ENCODE results near the gene FHDC1. TPM values are rescaled to one million over a fixed set of nuclear protein-coding genes. Genes with fewer than 3 reads are reported as not detected.

The FHDC1 gene
- total and polyA plus RNA-seq, 10 of the 15 experiments (the other 5 are each of a cell fraction or from before 2014, with no cell fraction given) = 0.04 to 0.12 (median 0.06) TPM; not detected in 3

DNA sequence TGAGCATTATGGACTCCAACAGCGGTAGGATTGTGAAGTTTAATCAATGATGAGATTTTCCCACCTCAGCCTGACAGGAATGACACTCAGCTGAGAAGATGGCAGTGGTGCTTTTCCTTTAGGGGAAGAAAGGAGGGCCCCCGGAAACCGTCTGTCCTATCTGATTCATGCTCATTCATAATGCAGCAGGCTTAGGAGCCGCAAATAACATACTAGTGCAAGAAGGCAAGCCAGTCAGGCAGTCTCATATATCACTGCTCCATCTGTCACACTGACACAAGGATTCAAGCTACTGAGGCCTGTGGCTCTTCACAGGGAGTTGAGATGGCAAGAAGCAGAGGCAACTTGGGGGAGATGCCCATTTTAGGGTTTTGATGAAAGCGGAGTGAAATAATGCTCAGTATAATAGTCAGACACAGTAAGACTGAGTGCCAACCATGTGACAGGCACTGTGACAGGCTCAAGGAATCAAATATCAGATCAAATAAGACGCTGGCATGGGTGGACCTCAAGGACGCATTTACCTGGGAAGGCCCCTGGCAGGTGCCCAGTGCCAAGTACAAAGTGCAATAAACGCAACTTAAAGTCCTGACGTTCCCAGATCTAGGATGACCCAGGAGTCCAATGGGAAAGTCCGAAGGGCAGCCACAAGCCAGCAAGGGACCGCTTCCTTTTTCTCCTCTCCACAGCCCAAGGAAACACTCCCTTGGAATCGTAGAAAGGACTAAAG, 63.4 kb downstream of the FHDC1 start:
- POLR2A ChIA-PET = no interaction called here
- H3K36me3 ChIP-seq (ENCODE audit: control insufficient read depth in 2 of 2, insufficient read depth in 2 of 2, low read length in 1 of 2) = no peaks in the 10 kb centered on the region
- ATAC-seq (no peak), FAIRE-seq (no peak), DNase-seq (ENCODE audit: low read depth, low spot score) (no peak)
- SMC1A ChIA-PET (ENCODE audit: uncharacterized antibody, unreplicated experiment) = no interaction called here
- CTCF ChIA-PET = no interaction called here
- BruUV-seq (replicated peaks) = no TSS peak
- WGBS (ENCODE audit: insufficient coverage, insufficient replicate concordance, low lambda C conversion rate, missing lambda C conversion rate) = 47% methylated on average over 12 of the region's 12 CpGs
- in situ Hi-C loops (cut with MboI) (no loop called here), intact Hi-C loops (cut with micrococcal nuclease; ENCODE audit: unreplicated experiment) (no loop called here)
- no peak overlapping the region for H3K4me3 ChIP-seq
- peaks cover 0 to 3% of the 10 kb centered on the region in 2 experiments; a peak in 1 of 4 replicates for H3K27me3 ChIP-seq (replicated peaks in 1 of 2; ENCODE audit: control insufficient read depth in 2 of 2, insufficient read depth in 2 of 2, low read length in 1 of 2)
- H3K4me2 ChIP-seq (ENCODE audit: control insufficient read depth, insufficient read depth) = no peak overlapping the region
- H3K79me2 ChIP-seq (ENCODE audit: control insufficient read depth, insufficient read depth, low read length) = no peaks in the 10 kb centered on the region
- H3K9me3 ChIP-seq (replicated peaks; ENCODE audit: control insufficient read depth, insufficient read depth, low read length) = no peaks in the 10 kb centered on the region
- no peaks in the 10 kb centered on the region for H3K4me1 ChIP-seq (ENCODE audit: control insufficient read depth, insufficient read depth, low read length)
- no peak overlapping the region for H2AFZ ChIP-seq (ENCODE audit: control insufficient read depth, low read depth, low read length)
- no peak overlapping the region for H3K27ac ChIP-seq (ENCODE audit: control insufficient read depth, insufficient read depth)
- RAD21 ChIA-PET (ENCODE audit: unreplicated experiment) = no interaction called here
- H3K9ac ChIP-seq (ENCODE audit: control insufficient read depth, insufficient read depth, low read length) = no peak overlapping the region
- H4K20me1 ChIP-seq (ENCODE audit: control insufficient read depth, insufficient read depth) = no peaks in the 10 kb centered on the region
- TF ChIP-seq RAD51 (IDR thresholded peaks at IDR 0.05) = no peak
- no peak for TF ChIP-seq BRCA1 (IDR thresholded peaks at IDR 0.05; ENCODE audit: low read depth, low read length)
- TF ChIP-seq RB1 (IDR thresholded peaks at IDR 0.05; ENCODE audit: borderline replicate concordance) = no peak
- TF ChIP-seq, protein P1, sequence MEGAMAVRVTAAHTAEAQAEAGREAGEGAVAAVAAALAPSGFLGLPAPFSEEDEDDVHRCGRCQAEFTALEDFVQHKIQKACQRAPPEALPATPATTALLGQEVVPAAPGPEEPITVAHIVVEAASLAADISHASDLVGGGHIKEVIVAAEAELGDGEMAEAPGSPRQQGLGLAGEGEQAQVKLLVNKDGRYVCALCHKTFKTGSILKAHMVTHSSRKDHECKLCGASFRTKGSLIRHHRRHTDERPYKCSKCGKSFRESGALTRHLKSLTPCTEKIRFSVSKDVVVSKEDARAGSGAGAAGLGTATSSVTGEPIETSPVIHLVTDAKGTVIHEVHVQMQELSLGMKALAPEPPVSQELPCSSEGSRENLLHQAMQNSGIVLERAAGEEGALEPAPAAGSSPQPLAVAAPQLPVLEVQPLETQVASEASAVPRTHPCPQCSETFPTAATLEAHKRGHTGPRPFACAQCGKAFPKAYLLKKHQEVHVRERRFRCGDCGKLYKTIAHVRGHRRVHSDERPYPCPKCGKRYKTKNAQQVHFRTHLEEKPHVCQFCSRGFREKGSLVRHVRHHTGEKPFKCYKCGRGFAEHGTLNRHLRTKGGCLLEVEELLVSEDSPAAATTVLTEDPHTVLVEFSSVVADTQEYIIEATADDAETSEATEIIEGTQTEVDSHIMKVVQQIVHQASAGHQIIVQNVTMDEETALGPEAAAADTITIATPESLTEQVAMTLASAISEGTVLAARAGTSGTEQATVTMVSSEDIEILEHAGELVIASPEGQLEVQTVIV (IDR thresholded peaks at IDR 0.05; ENCODE audit: borderline replicate concordance, partially characterized antibody) = no peak
- TF ChIP-seq, protein P2, sequence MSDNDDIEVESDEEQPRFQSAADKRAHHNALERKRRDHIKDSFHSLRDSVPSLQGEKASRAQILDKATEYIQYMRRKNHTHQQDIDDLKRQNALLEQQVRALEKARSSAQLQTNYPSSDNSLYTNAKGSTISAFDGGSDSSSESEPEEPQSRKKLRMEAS (IDR thresholded peaks at IDR 0.05; ENCODE audit: low read depth, low read length) = no peak
- TF ChIP-seq, protein P3, sequence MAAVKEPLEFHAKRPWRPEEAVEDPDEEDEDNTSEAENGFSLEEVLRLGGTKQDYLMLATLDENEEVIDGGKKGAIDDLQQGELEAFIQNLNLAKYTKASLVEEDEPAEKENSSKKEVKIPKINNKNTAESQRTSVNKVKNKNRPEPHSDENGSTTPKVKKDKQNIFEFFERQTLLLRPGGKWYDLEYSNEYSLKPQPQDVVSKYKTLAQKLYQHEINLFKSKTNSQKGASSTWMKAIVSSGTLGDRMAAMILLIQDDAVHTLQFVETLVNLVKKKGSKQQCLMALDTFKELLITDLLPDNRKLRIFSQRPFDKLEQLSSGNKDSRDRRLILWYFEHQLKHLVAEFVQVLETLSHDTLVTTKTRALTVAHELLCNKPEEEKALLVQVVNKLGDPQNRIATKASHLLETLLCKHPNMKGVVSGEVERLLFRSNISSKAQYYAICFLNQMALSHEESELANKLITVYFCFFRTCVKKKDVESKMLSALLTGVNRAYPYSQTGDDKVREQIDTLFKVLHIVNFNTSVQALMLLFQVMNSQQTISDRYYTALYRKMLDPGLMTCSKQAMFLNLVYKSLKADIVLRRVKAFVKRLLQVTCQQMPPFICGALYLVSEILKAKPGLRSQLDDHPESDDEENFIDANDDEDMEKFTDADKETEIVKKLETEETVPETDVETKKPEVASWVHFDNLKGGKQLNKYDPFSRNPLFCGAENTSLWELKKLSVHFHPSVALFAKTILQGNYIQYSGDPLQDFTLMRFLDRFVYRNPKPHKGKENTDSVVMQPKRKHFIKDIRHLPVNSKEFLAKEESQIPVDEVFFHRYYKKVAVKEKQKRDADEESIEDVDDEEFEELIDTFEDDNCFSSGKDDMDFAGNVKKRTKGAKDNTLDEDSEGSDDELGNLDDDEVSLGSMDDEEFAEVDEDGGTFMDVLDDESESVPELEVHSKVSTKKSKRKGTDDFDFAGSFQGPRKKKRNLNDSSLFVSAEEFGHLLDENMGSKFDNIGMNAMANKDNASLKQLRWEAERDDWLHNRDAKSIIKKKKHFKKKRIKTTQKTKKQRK (IDR thresholded peaks at IDR 0.05; ENCODE audit: low read depth, low read length) = no peak
- TF ChIP-seq ZBED1 (IDR thresholded peaks at IDR 0.05; ENCODE audit: borderline replicate concordance) = no peak
- TF ChIP-seq BACH1 (IDR thresholded peaks at IDR 0.05; ENCODE audit: borderline replicate concordance) = no peak
- TF ChIP-seq, protein P4, sequence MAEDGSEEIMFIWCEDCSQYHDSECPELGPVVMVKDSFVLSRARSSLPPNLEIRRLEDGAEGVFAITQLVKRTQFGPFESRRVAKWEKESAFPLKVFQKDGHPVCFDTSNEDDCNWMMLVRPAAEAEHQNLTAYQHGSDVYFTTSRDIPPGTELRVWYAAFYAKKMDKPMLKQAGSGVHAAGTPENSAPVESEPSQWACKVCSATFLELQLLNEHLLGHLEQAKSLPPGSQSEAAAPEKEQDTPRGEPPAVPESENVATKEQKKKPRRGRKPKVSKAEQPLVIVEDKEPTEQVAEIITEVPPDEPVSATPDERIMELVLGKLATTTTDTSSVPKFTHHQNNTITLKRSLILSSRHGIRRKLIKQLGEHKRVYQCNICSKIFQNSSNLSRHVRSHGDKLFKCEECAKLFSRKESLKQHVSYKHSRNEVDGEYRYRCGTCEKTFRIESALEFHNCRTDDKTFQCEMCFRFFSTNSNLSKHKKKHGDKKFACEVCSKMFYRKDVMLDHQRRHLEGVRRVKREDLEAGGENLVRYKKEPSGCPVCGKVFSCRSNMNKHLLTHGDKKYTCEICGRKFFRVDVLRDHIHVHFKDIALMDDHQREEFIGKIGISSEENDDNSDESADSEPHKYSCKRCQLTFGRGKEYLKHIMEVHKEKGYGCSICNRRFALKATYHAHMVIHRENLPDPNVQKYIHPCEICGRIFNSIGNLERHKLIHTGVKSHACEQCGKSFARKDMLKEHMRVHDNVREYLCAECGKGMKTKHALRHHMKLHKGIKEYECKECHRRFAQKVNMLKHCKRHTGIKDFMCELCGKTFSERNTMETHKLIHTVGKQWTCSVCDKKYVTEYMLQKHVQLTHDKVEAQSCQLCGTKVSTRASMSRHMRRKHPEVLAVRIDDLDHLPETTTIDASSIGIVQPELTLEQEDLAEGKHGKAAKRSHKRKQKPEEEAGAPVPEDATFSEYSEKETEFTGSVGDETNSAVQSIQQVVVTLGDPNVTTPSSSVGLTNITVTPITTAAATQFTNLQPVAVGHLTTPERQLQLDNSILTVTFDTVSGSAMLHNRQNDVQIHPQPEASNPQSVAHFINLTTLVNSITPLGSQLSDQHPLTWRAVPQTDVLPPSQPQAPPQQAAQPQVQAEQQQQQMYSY (CRISPR knock-in tag; IDR thresholded peaks at IDR 0.05) = no peak
- TF ChIP-seq ZNF384 (IDR thresholded peaks at IDR 0.05; ENCODE audit: borderline replicate concordance, low read depth, low read length) = no peak
- no peak for TF ChIP-seq STAT3 (IDR thresholded peaks at IDR 0.05; ENCODE audit: low read depth, low read length)
- no peak for TF ChIP-seq IKZF2 (IDR thresholded peaks at IDR 0.05)
- TF ChIP-seq NFIC (IDR thresholded peaks at IDR 0.05; ENCODE audit: low read depth, low read length) = no peak
- no peak for TF ChIP-seq ETV6 (conservative IDR thresholded peaks at IDR 0.05 in 1 of 2, IDR thresholded peaks at IDR 0.05 in 1 of 2; ENCODE audit: borderline replicate concordance in 1 of 2, low read depth in 1 of 2)
